GM21515 (cell line): ENCODE data around the gene MEIG1.
"Not testable (repeated sequence)": the region's sequence is repeated elsewhere in the genome, so short reads cannot be mapped to it uniquely, and the experiment has no call there.

Experiments used
- ATAC-seq: cut with Tn5 transposase; IDR thresholded peaks from one replicate; pipeline ENCODE4 v1.9.1; 2021; ENCODE audit not compliant: unreplicated experiment

Gene MEIG1

GRCh38 chr10:14954001-14954770 lies 5.0 kb upstream of the MEIG1 start, which contains the start of gene DCLRE1C:
DCLRE1C (minus strand) TSS chr10:14954096; CDS start chr10:14954010, 86 bp downstream.
- peak; percentile 77 for ATAC-seq

GRCh38 chr10:14954934-14955333 lies 4.3 kb upstream of the MEIG1 start:
- no peak for ATAC-seq

GRCh38 chr10:14958872-14959220 lies 342 bp upstream of the MEIG1 start:
- no peak for ATAC-seq

GRCh38 chr10:14967897-14968296 lies 8.7 kb downstream of the MEIG1 start:
- no peak for ATAC-seq

- no peak for ATAC-seq
Observed at GRCh38 chr10:14971867-14972448, 12.8 kb downstream of the MEIG1 start.

GRCh38 chr10:14974153-14974998 lies 15.2 kb downstream of the MEIG1 start:
- ATAC-seq: not testable (repeated sequence)

- ATAC-seq: no peak
Observed at GRCh38 chr10:14975672-14976273, 16.6 kb downstream of the MEIG1 start.

GRCh38 chr10:14982744-14983143 lies 23.6 kb downstream of the MEIG1 start:
- ATAC-seq: no peak

GRCh38 chr10:14989552-14989951 lies 30.4 kb downstream of the MEIG1 start:
- not testable (repeated sequence) for ATAC-seq

GRCh38 chr10:14991035-14991749 lies 32.0 kb downstream of the MEIG1 start:
- not testable (repeated sequence) for ATAC-seq

GRCh38 chr10:14992336-14992735 lies 33.1 kb downstream of the MEIG1 start:
- ATAC-seq: not testable (repeated sequence)

- not testable (repeated sequence) for ATAC-seq
Observed at GRCh38 chr10:14993500-14994455, 34.6 kb downstream of the MEIG1 start.

GRCh38 chr10:14995964-14996565 lies 36.9 kb downstream of the MEIG1 start:
- ATAC-seq: no peak

GRCh38 chr10:15013530-15013929 lies 54.3 kb downstream of the MEIG1 start:
- ATAC-seq: not testable (repeated sequence)

GRCh38 chr10:15015451-15015850 lies 56.3 kb downstream of the MEIG1 start:
- ATAC-seq: no peak

GRCh38 chr10:15020966-15021365 lies 61.8 kb downstream of the MEIG1 start:
- not testable (repeated sequence) for ATAC-seq
